Suprapubic skin (tissue), 3 donors: ENCODE measurements around the gene OR51B6.

Experiments used
- EP300 ChIP-seq: sonication (generic); formaldehyde crosslinking; IDR thresholded peaks from one replicate; pipeline ENCODE4 v1.6.1; 2017; ENCODE audit warnings: antibody characterized with exemption
- POLR2A ChIP-seq, 2 donors: fragments of 450-650 bp; IDR thresholded peaks; one replicate each; pipeline ENCODE4 v1.6.1; 2017; ENCODE audit warnings: antibody characterized with exemption in 2 of 2, mild to moderate bottlenecking in 2 of 2, moderate library complexity in 2 of 2
- TF ChIP-seq, protein P1 (sequence below), 2 donors: fragments of 200-600 bp in 1 of 2; fragments of 450-650 bp in 1 of 2; sonication (generic) in 1 of 2; IDR thresholded peaks; one replicate each; pipeline ENCODE4 v1.5.1; 2016 to 2019; ENCODE audit warnings: antibody characterized with exemption in 2 of 2, mild to moderate bottlenecking in 1 of 2, moderate library complexity in 1 of 2

DNA sequence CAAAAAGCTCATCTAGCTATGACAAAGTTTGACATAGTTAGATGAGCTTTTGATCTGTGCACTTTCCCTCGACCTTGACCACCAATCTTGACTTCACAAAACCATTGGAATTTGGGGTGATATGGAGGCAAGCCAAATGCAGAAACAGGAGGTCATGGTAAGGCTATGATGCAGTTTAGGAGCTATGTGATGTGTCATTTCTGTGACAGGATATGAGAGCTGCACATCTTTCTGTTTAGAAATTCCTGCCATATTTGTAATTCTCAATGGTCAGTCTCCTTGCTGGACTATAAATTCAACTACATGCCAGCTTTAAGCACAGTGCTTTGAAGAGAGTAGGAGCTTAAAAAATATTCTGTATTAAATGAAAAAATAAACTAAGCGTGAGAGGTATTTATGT is 12.9 kb downstream of the OR51B6 start:
- TF ChIP-seq, protein P1, sequence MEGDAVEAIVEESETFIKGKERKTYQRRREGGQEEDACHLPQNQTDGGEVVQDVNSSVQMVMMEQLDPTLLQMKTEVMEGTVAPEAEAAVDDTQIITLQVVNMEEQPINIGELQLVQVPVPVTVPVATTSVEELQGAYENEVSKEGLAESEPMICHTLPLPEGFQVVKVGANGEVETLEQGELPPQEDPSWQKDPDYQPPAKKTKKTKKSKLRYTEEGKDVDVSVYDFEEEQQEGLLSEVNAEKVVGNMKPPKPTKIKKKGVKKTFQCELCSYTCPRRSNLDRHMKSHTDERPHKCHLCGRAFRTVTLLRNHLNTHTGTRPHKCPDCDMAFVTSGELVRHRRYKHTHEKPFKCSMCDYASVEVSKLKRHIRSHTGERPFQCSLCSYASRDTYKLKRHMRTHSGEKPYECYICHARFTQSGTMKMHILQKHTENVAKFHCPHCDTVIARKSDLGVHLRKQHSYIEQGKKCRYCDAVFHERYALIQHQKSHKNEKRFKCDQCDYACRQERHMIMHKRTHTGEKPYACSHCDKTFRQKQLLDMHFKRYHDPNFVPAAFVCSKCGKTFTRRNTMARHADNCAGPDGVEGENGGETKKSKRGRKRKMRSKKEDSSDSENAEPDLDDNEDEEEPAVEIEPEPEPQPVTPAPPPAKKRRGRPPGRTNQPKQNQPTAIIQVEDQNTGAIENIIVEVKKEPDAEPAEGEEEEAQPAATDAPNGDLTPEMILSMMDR (IDR thresholded peaks at IDR 0.05), result no peak
- TF ChIP-seq POLR2A (IDR thresholded peaks at IDR 0.05) (no peak), EP300 (no peak)
